H1 (cell line): ENCODE data around the gene SMIM29. TPM values are rescaled to one million over a fixed set of nuclear protein-coding genes. Genes with fewer than 3 reads are reported as not detected.

Experiments used
- CTCF ChIA-PET: fragments of 300-600 bp; sonication (Branson Sonifier 250); formaldehyde crosslinking; loops from one replicate; lab custom pipeline; 2021; ENCODE audit not compliant: partially characterized antibody; lab: Charles Lee
- POLR2A ChIA-PET: fragments of 300-600 bp; sonication (Branson Sonifier 250); formaldehyde crosslinking; loops from one replicate; lab custom pipeline; 2021; ENCODE audit warnings: inconsistent platforms; ENCODE audit not compliant: partially characterized antibody; lab: Charles Lee
- DNase-seq, 2 experiments: peaks; one replicate each; pipeline versions ENCODE4 v3.0.0 to v3.0.0-alpha.2; 2010 to 2022; ENCODE audit warnings: low spot score in 2 of 2, low read depth in 1 of 2, mixed read lengths in 1 of 2
- FAIRE-seq: peaks from 2 replicates; lab custom pipeline; 2011; peaks lifted over from hg19 to GRCh38; lab: Jason Lieb, UNC
- H2AFZ ChIP-seq: 2 replicates; pipeline ENCODE4 v1.8.1; 2012; ENCODE audit warnings: low read length, inconsistent platforms
- H2AK5ac ChIP-seq: 2 replicates; pipeline ENCODE4 v1.6.1; 2013; ENCODE audit warnings: low read depth, low read length
- H2BK120ac ChIP-seq: replicated peaks from 2 replicates; pipeline ENCODE3; 2013; ENCODE audit warnings: low read depth, low read length, inconsistent platforms
- H2BK12ac ChIP-seq: 2 replicates; pipeline ENCODE4 v1.6.1; 2013; ENCODE audit warnings: low read depth, low read length
- H2BK15ac ChIP-seq: 2 replicates; pipeline ENCODE4 v1.6.1; 2013; ENCODE audit warnings: low read length
- H2BK20ac ChIP-seq: 2 replicates; pipeline ENCODE4 v1.6.1; 2013; ENCODE audit warnings: low read length
- H2BK5ac ChIP-seq: 2 replicates; pipeline ENCODE4 v1.6.1; 2013; ENCODE audit warnings: low read depth, low read length
- H3K14ac ChIP-seq: 2 replicates; pipeline ENCODE4 v1.6.1; 2013; ENCODE audit warnings: inconsistent platforms; ENCODE audit not compliant: insufficient read length
- H3K18ac ChIP-seq: 2 replicates; pipeline ENCODE4 v1.6.1; 2013; ENCODE audit warnings: low read length; ENCODE audit errors: extremely low read depth
- H3K23ac ChIP-seq: 2 replicates; pipeline ENCODE4 v1.6.1; 2013; ENCODE audit warnings: inconsistent platforms; ENCODE audit not compliant: insufficient read length
- H3K23me2 ChIP-seq: 2 replicates; pipeline ENCODE4 v1.6.1; 2013; ENCODE audit warnings: low read depth, low read length
- H3K27ac ChIP-seq: 2 replicates; pipeline ENCODE4 v1.6.1; 2011; ENCODE audit warnings: low read depth, low read length, inconsistent platforms
- H3K27me3 ChIP-seq, 4 experiments: replicated peaks in 1 of 4; 1 replicate in 1 of 4; 2 replicates in 3 of 4; pipeline versions ENCODE4 v1.6.1 to v1.8.1; 2011 to 2013; ENCODE audit warnings: low read length in 3 of 4, mild to moderate bottlenecking in 3 of 4, inconsistent platforms in 2 of 4, mixed read lengths in 2 of 4, moderate library complexity in 1 of 4; ENCODE audit not compliant: control insufficient read depth in 3 of 4, insufficient read depth in 3 of 4; ENCODE audit errors: extremely low read depth in 1 of 4
- H3K36me3 ChIP-seq, 4 experiments: 2 replicates each; pipeline versions ENCODE4 v1.6.1 to v1.8.1; 2011 to 2013; ENCODE audit warnings: mild to moderate bottlenecking in 4 of 4, low read length in 3 of 4, moderate library complexity in 2 of 4, control low read depth in 1 of 4, inconsistent platforms in 1 of 4; ENCODE audit not compliant: insufficient read depth in 4 of 4, control insufficient read depth in 2 of 4
- H3K4ac ChIP-seq: replicated peaks from 2 replicates; pipeline ENCODE3; 2013; ENCODE audit warnings: low read length, low read depth, mixed read lengths, inconsistent platforms; ENCODE audit not compliant: insufficient read length
- H3K4me1 ChIP-seq, 4 experiments: replicated peaks in 1 of 4; 1 replicate in 1 of 4; 2 replicates in 3 of 4; pipeline versions ENCODE4 v1.6.1 to v1.8.1; 2011 to 2013; ENCODE audit warnings: low read length in 3 of 4, inconsistent platforms in 2 of 4, mixed read lengths in 1 of 4; ENCODE audit not compliant: insufficient read depth in 4 of 4, control insufficient read depth in 3 of 4
- H3K4me2 ChIP-seq, 2 experiments: 2 replicates each; pipeline versions ENCODE4 v1.6.1 to v1.8.1; 2011 to 2013; ENCODE audit warnings: low read depth in 2 of 2, low read length in 2 of 2, control low read depth in 1 of 2, inconsistent platforms in 1 of 2, mild to moderate bottlenecking in 1 of 2; ENCODE audit not compliant: insufficient read depth in 1 of 2
- H3K4me3 ChIP-seq, 4 experiments: fragments of 200-600, 300-600 bp in 1 of 4; sonication (generic), shearing (Covaris generic), sonication (Bioruptor Twin) in 1 of 4; 2 replicates each; pipeline versions ENCODE4 v1.5.1 to v1.8.1; 2011 to 2016; ENCODE audit warnings: low read length in 4 of 4, low read depth in 3 of 4, control low read depth in 2 of 4, inconsistent platforms in 2 of 4, mild to moderate bottlenecking in 2 of 4, mixed read lengths in 1 of 4, moderate library complexity in 1 of 4; ENCODE audit not compliant: insufficient read depth in 2 of 4; ENCODE audit errors: extremely low read depth in 1 of 4
- H3K56ac ChIP-seq: replicated peaks from 2 replicates; pipeline ENCODE3; 2013; ENCODE audit warnings: low read depth, mild to moderate bottlenecking, mixed read lengths, low read length, inconsistent platforms; ENCODE audit not compliant: insufficient read length
- H3K79me1 ChIP-seq: 2 replicates; pipeline ENCODE4 v1.6.1; 2013; ENCODE audit warnings: low read depth, low read length, control low read depth
- H3K79me2 ChIP-seq, 2 experiments: 2 replicates each; pipeline versions ENCODE4 v1.6.1 to v1.8.1; 2012 to 2013; ENCODE audit warnings: low read length in 2 of 2, mild to moderate bottlenecking in 2 of 2, inconsistent platforms in 1 of 2; ENCODE audit not compliant: insufficient read depth in 2 of 2, control insufficient read depth in 1 of 2
- H3K9ac ChIP-seq, 4 experiments: replicated peaks in 1 of 4; 1 replicate in 1 of 4; 2 replicates in 3 of 4; pipeline versions ENCODE4 v1.6.1 to v1.8.1; 2011 to 2013; ENCODE audit warnings: low read depth in 3 of 4, low read length in 3 of 4, control low read depth in 2 of 4, mild to moderate bottlenecking in 2 of 4, moderate library complexity in 2 of 4, inconsistent platforms in 1 of 4; ENCODE audit errors: extremely low read depth in 1 of 4
- H3K9me3 ChIP-seq, 2 experiments: 2 replicates each; pipeline versions ENCODE4 v1.6.1 to v1.8.1; 2012 to 2013; ENCODE audit warnings: mild to moderate bottlenecking in 2 of 2, moderate library complexity in 2 of 2, control low read depth in 1 of 2, inconsistent platforms in 1 of 2, low read depth in 1 of 2, low read length in 1 of 2, mixed read lengths in 1 of 2; ENCODE audit not compliant: insufficient read depth in 2 of 2
- H4K20me1 ChIP-seq, 2 experiments: replicated peaks in 1 of 2; 2 replicates each; pipeline versions ENCODE3 to v1.8.1; 2011 to 2013; ENCODE audit warnings: inconsistent platforms in 2 of 2, low read length in 2 of 2, mild to moderate bottlenecking in 1 of 2; ENCODE audit not compliant: insufficient read depth in 2 of 2, control insufficient read depth in 1 of 2
- H4K5ac ChIP-seq: 2 replicates; pipeline ENCODE4 v1.6.1; 2013; ENCODE audit warnings: low read length, low read depth, mixed read lengths, inconsistent platforms; ENCODE audit not compliant: insufficient read length
- H4K8ac ChIP-seq: 2 replicates; pipeline ENCODE4 v1.8.0; 2013; ENCODE audit warnings: mild to moderate bottlenecking, moderate library complexity, low read length, inconsistent platforms; ENCODE audit not compliant: insufficient read depth; ENCODE audit errors: extremely low read depth
- H4K91ac ChIP-seq: replicated peaks from 2 replicates; pipeline ENCODE3; 2013; ENCODE audit warnings: low read length, mixed read lengths, inconsistent platforms; ENCODE audit not compliant: insufficient read length
- CBX8 ChIP-seq: fragments of 300-800, 300-1000 bp; sonication (generic); IDR thresholded peaks from 2 replicates; pipeline ENCODE4 v1.7.1; 2016; ENCODE audit warnings: low read depth, low read length, borderline replicate concordance
- GTF2F1 ChIP-seq: IDR thresholded peaks from 2 replicates; pipeline ENCODE4 v1.6.1; 2012; ENCODE audit warnings: low read depth, low read length, improper control_type of control experiment, borderline replicate concordance
- WGBS, 2 experiments: shearing (Covaris generic) in 1 of 2; methylation state at CpG; one replicate each; pipeline versions ENCODE4 v1.1.6 to v1.1.7; 2013 to 2015; ENCODE audit warnings: low lambda C conversion rate in 2 of 2, mixed read lengths in 2 of 2, inconsistent platforms in 1 of 2, low coverage in 1 of 2, missing lambda C conversion rate in 1 of 2; ENCODE audit not compliant: insufficient replicate concordance in 2 of 2, insufficient coverage in 1 of 2, insufficient read length in 1 of 2; ENCODE audit errors: extremely low coverage in 1 of 2, missing lambda C conversion rate in 1 of 2; 5-methylcytosine and 5-hydroxymethylcytosine counted together
- polyA plus RNA-seq, 7 experiments: library from polyadenylated mRNA; depleted of rRNA in 3 of 7; stranded (reverse) in 5 of 7; unstranded in 2 of 7; fragments of >200 nt in 5 of 7; fragments of 200-250 nt in 2 of 7; gene quantifications; 1 replicate in 5 of 7; 2 replicates in 1 of 7; 4 replicates in 1 of 7; pipeline versions ENCODE4 v1.2.1 to v1.2.3, GENCODE V29; 2011 to 2013; ENCODE audit warnings: missing spikeins in 2 of 7, mixed read lengths in 2 of 7
- total RNA-seq: library from RNA; stranded (reverse); fragmentation: NEBNext Ultra II Directional; extraction: Animal tissue kit (Norgen Biotek cat#: 25700); gene quantifications from 2 replicates; pipeline ENCODE4 v1.2.1, GENCODE V29; 2021
- TF ChIP-seq, protein P1 (sequence below): IDR thresholded peaks from 2 replicates; pipeline ENCODE4 v1.6.1; 2012; ENCODE audit warnings: inconsistent platforms

SMIM29 gene
- total and polyA plus RNA-seq, 2 of the 8 experiments (the other 6 are each of a cell fraction or from before 2014, with no cell fraction given), result 7.0 to 22.4 TPM

DNA sequence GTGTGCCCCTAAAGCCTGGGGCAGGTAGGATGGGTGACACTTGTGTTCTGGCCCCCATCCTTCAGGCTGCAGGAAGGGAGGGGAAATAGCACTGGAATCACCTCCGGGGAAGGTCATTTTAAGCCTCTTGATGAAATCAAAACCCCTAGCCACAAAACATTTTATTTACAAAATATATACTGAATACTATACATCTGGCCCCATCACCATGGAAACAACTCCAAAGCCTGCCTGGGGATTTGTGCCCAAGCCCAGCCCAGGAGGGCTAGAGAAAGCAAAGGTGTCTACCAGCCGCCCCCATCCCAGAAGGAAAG, 2.6 kb downstream of the SMIM29 start:
- H3K18ac ChIP-seq, result no peak overlapping the region
- no peak overlapping the region for H4K5ac ChIP-seq
- H3K79me2 ChIP-seq, result peaks cover 4 to 11% of the 10 kb centered on the region in 2 experiments; a peak in 3 of 4 replicates
- H3K27me3 ChIP-seq, result no peaks in the 10 kb centered on the region; a peak in 2 of 7 replicates
- H3K4me3 ChIP-seq, result no peak overlapping the region
- H2BK20ac ChIP-seq, result no peak overlapping the region
- H4K20me1 ChIP-seq, result peaks cover 41 to 46% of the 10 kb centered on the region in 2 experiments
- no peak overlapping the region for H3K4me2 ChIP-seq
- H2AFZ ChIP-seq, result no peak overlapping the region
- H2BK120ac ChIP-seq, result no peak overlapping the region
- ChIA-PET CTCF (interaction anchor here (0.8 to 5.8 kb wide), 6 partner anchors 41 to 495 kb away, joined by 3 to 62 read pairs (median 3); no protein-coding TSS in a partner anchor), POLR2A (interaction anchor here (0.7 to 11.0 kb wide), 24 partner anchors 9 to 285 kb away, joined by 3 to 212 read pairs (median 4); partner anchors contain the start of genes GRM4, HMGA1, NUDT3 and RPS10)
- no peak overlapping the region for H3K14ac ChIP-seq
- FAIRE-seq (no peak), DNase-seq (no peak)
- H3K9ac ChIP-seq, result no peak overlapping the region
- peaks cover 29 to 39% (median 34%) of the 10 kb centered on the region in 4 experiments for H3K36me3 ChIP-seq
- peaks cover 10 to 25% (median 16%) of the 10 kb centered on the region in 4 experiments for H3K4me1 ChIP-seq
- no peak overlapping the region for H4K91ac ChIP-seq
- H2BK12ac ChIP-seq, result no peak overlapping the region
- H3K23ac ChIP-seq, result no peak overlapping the region
- no peak overlapping the region for H3K4ac ChIP-seq
- no peak overlapping the region for H3K27ac ChIP-seq
- H3K9me3 ChIP-seq, result no peaks in the 10 kb centered on the region
- no peak overlapping the region for H2BK15ac ChIP-seq
- H3K23me2 ChIP-seq, result peaks cover 7% of the 10 kb centered on the region
- no peak overlapping the region for H2AK5ac ChIP-seq
- TF ChIP-seq CBX8, result no peak
- TF ChIP-seq, protein P1, sequence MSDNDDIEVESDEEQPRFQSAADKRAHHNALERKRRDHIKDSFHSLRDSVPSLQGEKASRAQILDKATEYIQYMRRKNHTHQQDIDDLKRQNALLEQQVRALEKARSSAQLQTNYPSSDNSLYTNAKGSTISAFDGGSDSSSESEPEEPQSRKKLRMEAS, result no peak
- TF ChIP-seq GTF2F1, result no peak
- H2BK5ac ChIP-seq, result no peak overlapping the region
- 33% methylated on average over 2 of the region's 2 CpGs; no CpG with 5 or more reads in 1 of the 2 experiments for WGBS, 2 experiments
- H3K79me1 ChIP-seq, result peaks cover 3% of the 10 kb centered on the region; the same call in 1 of the 2 replicates
- H4K8ac ChIP-seq, result no peak overlapping the region
- no peak overlapping the region for H3K56ac ChIP-seq
